ENCODE data around the gene NME2.

NME2 gene

GRCh38 chr17:51214920-51215319, 48.7 kb downstream of the NME2 start:
- no peak for DNase-seq

- DNase-seq, result no peak
Measured at GRCh38 chr17:51217946-51218345, 51.7 kb downstream of the NME2 start.

DNA sequence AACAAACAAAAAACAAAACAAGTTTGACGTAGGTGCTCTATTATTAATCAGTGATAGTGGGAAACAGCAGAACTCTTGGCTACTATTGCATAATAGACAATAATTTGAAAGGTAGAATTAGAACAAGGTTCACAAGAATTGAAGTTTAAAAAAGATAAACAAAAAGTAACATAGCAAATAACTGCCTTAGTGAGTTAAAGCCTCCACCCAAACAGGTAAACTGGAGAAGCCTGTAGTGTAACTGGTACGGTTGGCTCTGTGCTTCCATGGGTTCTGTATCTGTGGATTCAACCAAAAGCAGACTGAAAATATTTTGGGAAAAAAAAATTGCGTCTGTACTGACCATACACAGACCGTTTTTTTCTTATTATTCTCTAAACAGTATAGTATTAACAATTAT, 55.1 kb downstream of the NME2 start:
- DNase-seq, result no peak

Data from NCI-H446 (cell line).